Fibroblast of lung (primary cell): Measurements from ENCODE around the gene ACY1. TPM values are rescaled to one million over a fixed set of nuclear protein-coding genes. Genes with fewer than 3 reads are reported as not detected.
A peak's percentile ranks its signal among the peaks of the same experiment; 100 is the strongest.

Experiments used
- DNase-seq, 2 donors: peaks; one replicate each; pipeline versions ENCODE4 v3.0.0 to v3.0.0-alpha.2; 2010; ENCODE audit warnings: low read depth in 2 of 2
- H2AFZ ChIP-seq: 2 replicates; pipeline ENCODE4 v1.5.1; 2012; ENCODE audit warnings: low read length, control low read depth, inconsistent platforms
- H3K27ac ChIP-seq: 2 replicates; pipeline ENCODE4 v1.5.1; 2011; ENCODE audit warnings: low read length, control low read depth; ENCODE audit not compliant: insufficient read depth
- H3K27me3 ChIP-seq: 2 replicates; pipeline ENCODE4 v1.5.1; 2011; ENCODE audit warnings: mild to moderate bottlenecking, low read length; ENCODE audit not compliant: control insufficient read depth, insufficient read depth
- H3K36me3 ChIP-seq: 2 replicates; pipeline ENCODE4 v1.5.1; 2011; ENCODE audit warnings: low read length; ENCODE audit not compliant: control insufficient read depth, insufficient read depth
- H3K4me1 ChIP-seq: 2 replicates; pipeline ENCODE4 v1.5.1; 2011; ENCODE audit warnings: low read length; ENCODE audit not compliant: control insufficient read depth, insufficient read depth; ENCODE audit errors: extremely low read depth
- H3K4me2 ChIP-seq: 2 replicates; pipeline ENCODE4 v1.5.1; 2011; ENCODE audit warnings: low read length, control low read depth; ENCODE audit not compliant: insufficient read depth; ENCODE audit errors: extremely low read depth
- H3K4me3 ChIP-seq, 4 experiments: fragments of 200-600 bp in 1 of 4; sonication (generic) in 1 of 4; replicated peaks in 1 of 4; 2 replicates each; pipeline ENCODE4 v1.5.1; 2011 to 2016; ENCODE audit warnings: low read length in 4 of 4, low read depth in 3 of 4, mild to moderate bottlenecking in 3 of 4, control low read depth in 2 of 4, inconsistent platforms in 1 of 4, mixed read lengths in 1 of 4; ENCODE audit not compliant: insufficient read depth in 1 of 4; ENCODE audit errors: control extremely low read depth in 1 of 4
- H3K79me2 ChIP-seq: 2 replicates; pipeline ENCODE4 v1.5.1; 2012; ENCODE audit warnings: mild to moderate bottlenecking, low read length, inconsistent platforms; ENCODE audit not compliant: control insufficient read depth, insufficient read depth
- H3K9ac ChIP-seq: 2 replicates; pipeline ENCODE4 v1.5.1; 2011; ENCODE audit warnings: mild to moderate bottlenecking, low read length, control low read depth; ENCODE audit not compliant: insufficient read depth
- H3K9me3 ChIP-seq: 2 replicates; pipeline ENCODE4 v1.5.1; 2012; ENCODE audit warnings: low read depth, low read length; ENCODE audit not compliant: control insufficient read depth, insufficient read depth
- H4K20me1 ChIP-seq: 2 replicates; pipeline ENCODE4 v1.5.1; 2011; ENCODE audit warnings: low read length; ENCODE audit not compliant: control insufficient read depth, insufficient read depth; ENCODE audit errors: extremely low read depth
- EZH2 ChIP-seq: IDR thresholded peaks from 2 replicates; pipeline ENCODE4 v1.5.1; 2012; ENCODE audit warnings: low read length, control low read depth, mild to moderate bottlenecking; ENCODE audit errors: missing control alignments
- polyA plus RNA-seq, 2 donors: library from polyadenylated mRNA; depleted of rRNA in 1 of 2; stranded (reverse) in 1 of 2; unstranded in 1 of 2; fragments of >200 nt; gene quantifications; 2 replicates each; pipeline ENCODE4 v1.2.1, GENCODE V29; 2011 to 2012; ENCODE audit warnings: missing spikeins in 1 of 2
- total RNA-seq: library from RNA; depleted of rRNA; stranded (reverse); fragments of >200 nt; gene quantifications from 2 replicates; pipeline ENCODE4 v1.2.1, GENCODE V29; 2014
- TF ChIP-seq, protein P1 (sequence below), 2 donors: IDR thresholded peaks in 1 of 2; conservative IDR thresholded peaks in 1 of 2; 1 replicate in 1 of 2; 2 replicates in 1 of 2; pipeline ENCODE4 v1.5.1; 2011 to 2012; ENCODE audit warnings: low read length in 2 of 2, control low read depth in 1 of 2, inconsistent platforms in 1 of 2, low read depth in 1 of 2, mild to moderate bottlenecking in 1 of 2

Gene ACY1
- total and polyA plus RNA-seq, 2 donors (not counting 1 experiment from before 2014, with no cell fraction given), result 21.4 to 40.3 TPM

DNA sequence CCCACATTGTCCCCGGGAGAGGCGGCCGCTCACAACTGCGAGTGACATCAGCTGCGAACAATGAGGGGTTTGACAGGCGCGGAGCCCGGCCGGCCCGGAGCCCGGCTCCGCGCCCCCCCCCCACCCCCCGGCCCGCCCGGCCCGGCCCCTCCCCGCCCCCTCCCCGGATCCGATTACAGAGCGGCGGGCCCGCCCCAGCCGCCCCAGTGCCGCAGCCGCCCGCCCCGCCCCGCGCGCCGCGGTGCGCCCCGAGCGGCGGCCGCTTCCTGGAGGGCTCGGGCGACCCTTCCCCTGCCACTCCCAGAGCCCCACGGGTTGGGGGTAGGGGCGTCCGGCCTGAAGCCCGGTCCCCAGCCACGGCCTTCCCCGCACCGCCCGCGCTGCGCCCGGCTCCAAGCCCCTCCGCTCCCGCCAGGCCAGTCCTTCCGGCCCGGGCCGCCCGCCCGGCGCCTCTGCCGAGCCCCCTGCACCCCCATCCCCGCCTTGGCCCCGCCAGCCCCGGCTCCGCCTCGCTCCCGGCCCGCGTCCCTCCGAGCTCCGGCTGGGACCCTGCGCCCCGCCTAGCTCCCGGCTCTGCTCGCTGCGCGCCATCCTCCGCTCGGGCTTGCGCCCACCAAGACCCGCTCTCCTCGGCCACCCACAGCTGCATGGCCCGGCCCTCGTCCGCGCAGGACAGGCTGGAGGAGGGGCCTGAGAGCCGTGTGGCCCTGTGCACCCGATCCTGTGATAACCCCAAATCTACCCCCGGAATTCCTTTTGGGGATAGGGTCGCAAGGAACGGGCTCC is 15.8 kb upstream of the ACY1 start, which contains the start of gene PCBP4:
Gene PCBP4, minus strand, starts transcription at position 71 of the 786 bp plus-strand sequence. CDS start 6,214 bp downstream, outside the sequence.
- Histone ChIP-seq H3K9ac (peak within 1 kb of the TSS; percentile 67), H3K4me3 (peak within 1 kb of the TSS; percentile 59 to 82 (median 70)), H3K9me3 (no peaks in the 10 kb centered on the region), H3K27me3 (no peaks in the 10 kb centered on the region), H3K79me2 (peaks cover 14% of the 10 kb centered on the region), H3K4me2 (peak within 1 kb of the TSS; percentile 83), H3K27ac (peak within 1 kb of the TSS; percentile 66), H2AFZ (no peak within 1 kb of the TSS), H4K20me1 (no peaks in the 10 kb centered on the region), H3K4me1 (peaks cover 8% of the 10 kb centered on the region), H3K36me3 (peaks cover 3% of the 10 kb centered on the region)
- no peak for TF ChIP-seq EZH2
- TF ChIP-seq, protein P1, sequence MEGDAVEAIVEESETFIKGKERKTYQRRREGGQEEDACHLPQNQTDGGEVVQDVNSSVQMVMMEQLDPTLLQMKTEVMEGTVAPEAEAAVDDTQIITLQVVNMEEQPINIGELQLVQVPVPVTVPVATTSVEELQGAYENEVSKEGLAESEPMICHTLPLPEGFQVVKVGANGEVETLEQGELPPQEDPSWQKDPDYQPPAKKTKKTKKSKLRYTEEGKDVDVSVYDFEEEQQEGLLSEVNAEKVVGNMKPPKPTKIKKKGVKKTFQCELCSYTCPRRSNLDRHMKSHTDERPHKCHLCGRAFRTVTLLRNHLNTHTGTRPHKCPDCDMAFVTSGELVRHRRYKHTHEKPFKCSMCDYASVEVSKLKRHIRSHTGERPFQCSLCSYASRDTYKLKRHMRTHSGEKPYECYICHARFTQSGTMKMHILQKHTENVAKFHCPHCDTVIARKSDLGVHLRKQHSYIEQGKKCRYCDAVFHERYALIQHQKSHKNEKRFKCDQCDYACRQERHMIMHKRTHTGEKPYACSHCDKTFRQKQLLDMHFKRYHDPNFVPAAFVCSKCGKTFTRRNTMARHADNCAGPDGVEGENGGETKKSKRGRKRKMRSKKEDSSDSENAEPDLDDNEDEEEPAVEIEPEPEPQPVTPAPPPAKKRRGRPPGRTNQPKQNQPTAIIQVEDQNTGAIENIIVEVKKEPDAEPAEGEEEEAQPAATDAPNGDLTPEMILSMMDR (conservative IDR thresholded peaks at IDR 0.05 in 1 of 2, IDR thresholded peaks at IDR 0.05 in 1 of 2; ENCODE audit: low read depth in 1 of 2, low read length in 2 of 2), result no peak
- peak; percentile 30 to 40 for DNase-seq

DNA sequence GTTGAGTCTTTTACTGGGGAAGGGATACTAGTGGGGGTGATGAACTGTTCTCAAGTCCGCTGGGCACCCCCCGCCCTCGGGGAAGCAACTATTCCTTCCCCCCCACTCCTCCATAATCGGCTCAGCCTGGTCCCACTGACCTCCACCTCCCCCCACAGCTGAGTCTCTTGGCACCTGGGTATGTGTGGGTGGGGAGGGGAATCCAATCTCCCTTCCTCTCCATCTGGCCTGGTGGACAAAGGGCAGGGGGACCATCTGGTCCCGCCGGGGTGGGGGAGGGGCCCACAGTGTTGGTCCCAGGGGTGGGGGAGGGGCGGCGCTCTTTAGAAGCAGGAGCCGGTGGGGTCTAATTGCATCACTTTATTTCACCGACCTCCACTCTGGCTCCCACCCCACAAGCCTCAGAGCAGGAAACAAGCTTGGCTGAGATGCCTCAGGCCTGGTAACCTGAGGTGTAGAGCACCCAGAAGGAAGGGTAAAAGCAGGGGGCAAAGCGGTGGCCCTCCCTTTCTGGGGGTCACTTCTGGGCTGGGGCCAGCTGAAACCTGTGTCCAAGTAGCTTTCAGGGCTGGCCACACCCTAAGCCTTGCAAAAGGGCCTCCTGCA is 15.1 kb upstream of the ACY1 start:
- Histone ChIP-seq H3K4me2 (peak overlapping the region; percentile 83), H3K36me3 (peaks cover 2% of the 10 kb centered on the region), H3K27ac (peak overlapping the region; percentile 66), H3K79me2 (peaks cover 14% of the 10 kb centered on the region), H3K4me1 (peaks cover 6% of the 10 kb centered on the region), H4K20me1 (no peaks in the 10 kb centered on the region), H3K9me3 (no peaks in the 10 kb centered on the region), H3K27me3 (no peaks in the 10 kb centered on the region), H3K9ac (peak overlapping the region; percentile 64), H2AFZ (no peak overlapping the region), H3K4me3 (peak overlapping the region; percentile 59 to 72 (median 68))
- DNase-seq, result peak in 1 of 2 donors; percentile 34
- TF ChIP-seq, protein P1 (conservative IDR thresholded peaks at IDR 0.05 in 1 of 2, IDR thresholded peaks at IDR 0.05 in 1 of 2; ENCODE audit: low read depth in 1 of 2, low read length in 2 of 2), result no peak
- TF ChIP-seq EZH2, result no peak

DNA sequence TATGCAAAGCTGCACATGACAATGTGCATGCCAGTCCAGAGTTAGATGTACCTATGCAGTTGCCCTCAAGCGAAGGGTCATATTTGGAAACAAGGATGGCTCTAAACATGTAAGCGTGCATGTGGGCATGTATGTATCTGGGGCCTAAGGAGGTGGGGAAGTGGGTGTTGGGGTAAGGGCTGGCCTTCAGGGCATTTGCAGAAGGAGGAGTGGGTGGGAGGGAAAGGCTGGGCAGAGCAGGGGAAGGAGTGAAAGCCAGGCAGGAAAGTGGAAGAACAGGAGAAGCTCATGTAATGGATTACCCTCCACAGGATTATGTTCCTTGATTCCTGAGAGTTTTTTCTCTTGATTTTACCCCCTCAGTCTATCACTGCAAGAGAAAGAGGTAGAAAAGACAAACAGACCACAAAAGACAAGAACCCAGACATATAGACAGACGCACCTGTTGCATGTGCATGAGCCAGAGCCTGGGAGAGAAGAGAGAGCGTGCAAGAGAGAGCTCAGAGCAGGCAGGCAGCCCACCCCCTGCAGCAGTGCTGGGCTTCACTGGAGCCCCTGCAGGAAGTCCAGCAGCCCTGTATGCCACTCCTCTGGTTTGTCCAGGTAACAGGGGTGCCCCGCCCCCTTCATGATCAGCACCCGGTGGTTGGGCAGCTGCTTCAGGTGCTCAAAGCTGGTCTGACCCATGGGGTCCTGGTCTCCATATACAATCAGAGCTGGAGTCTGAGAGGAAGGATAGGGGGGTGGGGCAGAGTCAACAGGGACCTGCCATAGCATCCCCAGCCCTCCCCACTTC is 14.3 kb upstream of the ACY1 start:
- Histone ChIP-seq H3K4me2 (no peak overlapping the region), H3K4me3 (peak overlapping the region in 1 of 4 experiments; percentile 72), H2AFZ (no peak overlapping the region), H3K27me3 (no peaks in the 10 kb centered on the region), H3K27ac (no peak overlapping the region), H3K9me3 (no peaks in the 10 kb centered on the region), H3K36me3 (peaks cover 2% of the 10 kb centered on the region), H3K4me1 (peaks cover 8% of the 10 kb centered on the region), H3K79me2 (peaks cover 16% of the 10 kb centered on the region), H4K20me1 (no peaks in the 10 kb centered on the region), H3K9ac (no peak overlapping the region)
- no peak for DNase-seq
- TF ChIP-seq, protein P1 (conservative IDR thresholded peaks at IDR 0.05 in 1 of 2, IDR thresholded peaks at IDR 0.05 in 1 of 2; ENCODE audit: low read depth in 1 of 2, low read length in 2 of 2), result no peak
- TF ChIP-seq EZH2, result no peak
